Stimulated activated CD4-positive, alpha-beta T cell treated with anti-CD3 and anti-CD28 coated beads, Interleukin-15, amount 100 ng/mL, for 48 hours (primary cell): ENCODE measurements around the gene DCAF7.

Source experiments
- DNase-seq, 2 donors: peaks; one replicate each; pipeline ENCODE4 v3.0.0-alpha.2; 2020; ENCODE audit warnings: low read depth in 2 of 2

DCAF7 gene

DNA sequence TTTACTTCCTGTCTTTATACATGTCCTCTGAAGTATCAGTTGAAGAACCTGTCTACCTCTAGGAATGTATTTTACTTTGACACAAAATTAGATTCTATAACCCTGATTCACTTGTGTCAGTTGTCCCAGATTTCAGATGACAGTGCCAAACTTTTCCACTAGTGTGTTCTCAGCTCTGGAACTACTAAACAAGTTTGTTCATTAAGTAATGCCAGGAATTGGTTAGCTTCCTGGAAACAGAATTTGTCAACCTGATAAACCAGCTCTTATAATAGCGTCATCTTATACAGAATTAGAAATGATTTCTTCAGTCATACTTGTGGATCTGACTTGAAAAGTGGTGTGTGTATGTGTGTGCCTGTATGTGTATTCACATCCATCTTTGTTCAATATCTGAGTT is 79.3 kb downstream of the DCAF7 start:
- DNase-seq = no peak

DNA sequence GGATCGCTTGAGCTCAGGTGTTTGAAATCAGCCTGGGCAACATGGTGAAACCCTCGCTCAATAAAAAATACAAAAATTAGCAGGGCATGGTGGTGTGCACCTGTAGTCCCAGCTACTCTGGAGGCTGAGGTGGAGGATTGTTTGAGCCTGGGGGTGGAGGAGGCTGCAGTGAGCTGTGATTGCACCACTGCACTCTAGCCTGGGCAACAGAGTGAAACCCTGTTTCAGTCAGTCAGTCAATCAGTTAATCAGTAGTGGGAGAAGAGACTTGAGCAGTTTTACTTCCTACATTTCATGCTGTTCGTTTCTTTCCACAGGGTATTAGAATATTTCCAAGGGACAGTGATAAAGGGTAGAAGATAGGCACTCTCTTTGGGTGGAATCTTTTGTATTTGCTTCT is 80.8 kb downstream of the DCAF7 start:
- no peak for DNase-seq

DNA sequence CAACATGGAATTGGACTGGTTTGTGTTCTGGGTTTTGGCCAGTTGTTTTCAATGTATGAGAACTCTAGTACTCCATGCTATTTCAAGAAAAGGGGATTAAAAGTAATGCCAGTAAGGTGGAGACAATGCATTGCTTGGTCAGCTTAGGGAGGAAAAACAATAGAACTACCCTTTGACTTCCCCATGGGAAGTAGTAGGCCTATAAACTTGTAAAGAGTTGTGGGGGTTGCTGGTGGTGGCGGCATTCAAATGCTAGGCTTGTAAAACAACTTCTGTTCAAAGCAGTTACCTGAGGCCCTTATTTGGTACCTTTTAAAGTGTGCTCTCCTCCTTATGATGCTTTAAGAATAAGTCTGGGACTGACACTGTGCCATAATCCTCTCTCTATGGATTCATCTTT is 81.3 kb downstream of the DCAF7 start:
- DNase-seq = no peak

DNA sequence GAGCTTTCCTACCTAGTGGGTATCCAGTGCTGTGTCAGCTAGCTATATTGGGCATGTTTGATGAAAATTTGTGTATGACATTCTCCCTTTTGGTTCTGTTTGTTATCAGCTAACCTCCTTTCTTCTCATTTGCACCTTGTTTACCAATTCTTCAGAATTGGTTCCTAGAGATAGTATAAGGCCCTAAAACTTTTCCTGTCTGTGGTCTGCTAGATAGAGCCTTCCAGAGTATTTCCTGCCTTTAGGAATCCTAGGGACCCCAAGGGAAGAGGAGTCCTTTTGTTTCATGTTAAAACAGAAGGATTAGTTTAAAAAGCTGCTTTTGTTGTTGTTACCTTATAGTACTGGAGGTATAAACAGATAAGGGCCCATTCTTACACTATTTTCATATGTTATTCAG is 83.5 kb downstream of the DCAF7 start:
- no peak for DNase-seq

DNA sequence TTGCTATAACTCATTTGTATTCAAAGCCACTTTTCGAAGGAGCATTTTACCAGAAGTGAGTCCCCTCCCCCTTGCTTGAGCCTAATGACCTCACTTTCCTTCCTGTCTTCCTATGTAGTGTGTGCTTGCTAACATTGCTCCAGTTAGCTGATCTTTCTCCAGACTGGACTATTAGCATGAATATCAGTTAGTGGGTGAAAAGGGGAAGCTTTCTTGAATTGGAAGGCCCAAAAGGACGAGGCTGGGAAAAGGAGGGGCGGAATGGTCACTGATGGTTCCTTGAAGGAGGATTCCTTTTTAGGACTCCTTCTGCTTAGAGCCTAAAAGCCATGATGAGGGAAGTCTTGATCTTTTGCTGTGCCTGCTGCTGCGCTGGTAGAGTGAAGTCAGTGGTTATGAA is 83.9 kb downstream of the DCAF7 start:
- no peak for DNase-seq

DNA sequence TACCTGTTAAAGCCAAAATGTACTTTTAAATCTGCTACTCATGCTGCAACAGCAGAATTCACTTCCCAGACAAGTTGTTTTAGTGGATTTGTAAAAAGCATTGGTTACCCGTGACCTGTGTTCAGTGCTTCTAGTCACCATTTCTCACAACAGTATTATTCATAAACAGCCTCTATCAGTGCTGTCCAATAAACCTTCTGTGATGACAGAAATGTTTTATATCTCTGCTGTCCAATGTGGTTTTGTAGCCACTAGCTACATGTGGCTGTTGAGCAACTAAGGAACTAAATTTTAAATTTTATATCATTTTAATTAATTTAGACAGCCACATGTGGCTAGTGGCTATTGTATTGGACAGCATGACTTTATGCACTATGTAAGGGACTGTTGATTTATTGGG is 84.5 kb downstream of the DCAF7 start:
- DNase-seq = no peak

DNA sequence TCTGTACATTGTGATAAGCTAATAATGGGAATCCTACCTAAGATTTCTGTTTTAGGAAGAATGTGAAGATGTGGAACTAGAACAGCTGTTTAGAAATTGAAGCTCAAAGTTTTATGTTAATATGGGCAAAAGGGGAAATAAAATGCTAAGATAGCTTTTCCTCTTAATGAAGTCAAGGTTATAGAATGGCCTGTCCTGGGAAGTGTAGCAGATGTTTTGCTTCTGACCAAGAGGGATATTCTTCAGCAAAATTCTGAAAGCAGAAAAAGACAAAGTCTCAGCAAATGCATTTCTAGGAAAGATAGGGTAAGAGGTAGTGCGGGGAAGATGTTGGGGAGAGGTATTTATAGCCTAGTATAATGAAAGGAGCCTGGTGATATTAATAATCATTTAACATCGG is 85.0 kb downstream of the DCAF7 start:
- DNase-seq = no peak

DNA sequence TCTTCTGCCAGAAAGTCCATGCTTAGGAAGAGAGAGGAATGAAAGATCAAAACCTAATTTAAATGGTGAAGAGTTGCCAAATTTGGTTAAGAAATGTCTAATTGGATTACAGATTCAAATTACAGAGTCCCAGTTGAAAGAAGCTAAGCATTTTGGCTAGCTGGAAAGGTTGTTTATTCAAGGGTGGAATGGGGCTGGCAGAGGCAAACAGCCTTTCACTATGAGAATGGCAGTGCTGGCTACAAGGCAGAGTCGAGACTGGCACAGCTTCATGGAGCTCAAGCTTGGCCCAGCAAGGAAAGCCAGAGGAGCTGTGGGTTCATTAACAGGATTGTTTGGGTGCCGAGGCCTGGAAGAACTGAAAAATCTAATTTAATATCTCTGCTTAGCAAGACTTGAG is 85.5 kb downstream of the DCAF7 start:
- DNase-seq = no peak

DNA sequence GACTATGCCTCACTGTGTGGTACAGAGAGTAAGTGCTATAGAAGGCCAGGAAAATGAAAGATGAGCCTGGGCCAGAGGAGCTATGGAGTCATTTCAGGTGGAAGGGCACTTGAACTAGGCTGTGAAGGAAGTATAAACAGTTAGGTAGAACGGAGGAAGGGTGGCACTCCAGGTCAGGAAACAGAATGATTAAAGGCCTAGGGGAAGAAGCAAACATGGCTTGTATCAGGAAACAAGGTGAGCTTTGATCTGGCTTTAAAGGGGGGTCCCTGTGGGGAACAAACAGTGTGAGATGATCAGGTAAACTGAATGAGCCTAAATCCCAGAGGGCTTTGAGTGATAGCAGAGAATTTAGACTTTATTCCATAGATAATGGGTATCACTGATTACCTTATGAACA is 88.8 kb downstream of the DCAF7 start:
- DNase-seq = no peak

DNA sequence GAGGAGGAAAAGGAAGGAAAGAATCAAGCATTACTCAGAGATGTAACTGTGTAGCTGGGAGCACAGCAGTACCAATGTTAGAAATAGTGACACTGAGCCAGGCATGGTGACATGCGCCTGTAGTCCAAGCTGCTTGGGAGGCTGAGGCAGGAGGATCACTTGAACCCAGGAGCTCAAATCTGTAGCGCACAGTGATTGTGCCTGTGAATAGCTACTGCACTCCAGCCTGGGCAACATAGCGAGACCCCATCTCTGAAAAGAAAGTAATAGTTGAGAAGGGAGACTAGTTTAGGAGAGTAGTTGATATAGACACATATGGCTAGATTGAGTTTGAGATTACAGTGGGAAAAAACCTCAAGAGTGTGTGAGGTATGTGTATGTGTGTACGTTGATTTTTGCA is 89.8 kb downstream of the DCAF7 start:
- DNase-seq = no peak

DNA sequence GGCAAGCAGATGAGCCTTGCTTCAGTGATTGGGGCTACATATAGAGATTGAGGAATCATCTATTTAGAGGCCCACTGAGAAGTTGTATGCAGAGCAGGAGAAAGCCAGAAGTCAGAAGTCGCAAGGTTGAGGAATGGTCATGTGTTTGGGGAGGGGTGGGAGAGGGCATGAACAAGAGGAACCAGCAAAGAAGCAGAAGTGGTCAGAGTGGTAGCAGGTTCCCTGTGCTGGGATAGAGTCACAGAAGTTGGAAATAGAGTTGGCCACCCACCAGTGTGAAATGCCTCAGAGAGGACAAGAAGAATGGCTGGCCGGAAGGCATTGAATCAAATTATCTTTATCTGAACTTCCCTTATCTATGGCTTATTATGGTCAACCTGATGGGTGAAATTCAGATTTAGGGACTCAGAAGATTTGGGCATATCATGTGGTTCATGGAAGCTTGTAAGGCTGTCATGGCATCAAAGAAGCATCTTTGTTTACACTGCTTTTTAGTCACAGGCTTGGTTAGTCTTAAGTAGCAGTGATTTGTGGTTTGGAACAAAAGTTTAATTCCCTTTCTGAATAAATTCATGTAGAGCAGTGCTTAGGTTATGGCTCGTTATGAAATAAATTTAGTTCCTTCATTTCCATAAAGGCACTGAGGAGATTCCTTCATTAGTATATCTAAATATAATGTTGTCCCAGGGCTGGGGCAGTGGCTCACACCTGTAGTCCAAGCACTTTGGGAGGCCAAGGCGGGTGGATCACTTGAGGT is 91.6 kb downstream of the DCAF7 start:
- no peak for DNase-seq
